Karpas-422 (cell line): Measurements from ENCODE around the gene KAZN. TPM values are rescaled to one million over a fixed set of nuclear protein-coding genes. Genes with fewer than 3 reads are reported as not detected.

Experiments
- DNase-seq: peaks from one replicate; pipeline ENCODE4 v3.0.0-alpha.2; 2015
- H2AFZ ChIP-seq: fragments of 200-600 bp; sonication (generic); 2 replicates; pipeline ENCODE4 v1.6.1; 2014; ENCODE audit warnings: antibody characterized with exemption, low read length, mixed read lengths
- H3K27ac ChIP-seq: fragments of 200-600 bp; sonication (generic); 2 replicates; pipeline ENCODE4 v1.5.1; 2014; ENCODE audit warnings: mild to moderate bottlenecking, low read length, moderate library complexity
- H3K27me3 ChIP-seq: fragments of 200-600 bp; sonication (generic); 2 replicates; pipeline ENCODE4 v1.6.1; 2014; ENCODE audit warnings: low read length, mixed read lengths
- H3K36me3 ChIP-seq: fragments of 200-600 bp; sonication (generic); 2 replicates; pipeline ENCODE4 v1.6.1; 2014; ENCODE audit warnings: low read length, mixed read lengths; ENCODE audit not compliant: insufficient read depth
- H3K4me1 ChIP-seq: fragments of 200-600 bp; sonication (generic); 2 replicates; pipeline ENCODE4 v1.6.1; 2014; ENCODE audit warnings: mild to moderate bottlenecking, low read length, mixed read lengths
- H3K4me2 ChIP-seq: fragments of 200-600 bp; sonication (generic); 2 replicates; pipeline ENCODE4 v1.6.1; 2014; ENCODE audit warnings: low read length, low read depth, mild to moderate bottlenecking; ENCODE audit not compliant: poor library complexity, severe bottlenecking
- H3K4me3 ChIP-seq: fragments of 200-600 bp; sonication (generic); 2 replicates; pipeline ENCODE4 v1.5.1; 2014; ENCODE audit warnings: mild to moderate bottlenecking, antibody characterized with exemption, low read length, mixed read lengths
- H3K79me2 ChIP-seq: fragments of 200-600 bp; sonication (generic); 2 replicates; pipeline ENCODE4 v1.6.1; 2014; ENCODE audit warnings: mild to moderate bottlenecking, low read length, mixed read lengths
- H3K9ac ChIP-seq: fragments of 200-600 bp; sonication (generic); 2 replicates; pipeline ENCODE4 v1.6.0; 2014; ENCODE audit warnings: low read length
- H3K9me2 ChIP-seq: fragments of 200-600 bp; sonication (generic), shearing (Covaris generic); replicated peaks from 2 replicates; pipeline ENCODE4 v1.6.0; 2014; ENCODE audit warnings: mild to moderate bottlenecking, low read length, moderate library complexity; ENCODE audit not compliant: insufficient read depth
- H3K9me3 ChIP-seq: fragments of 300-700, 200-600 bp; sonication (generic); 2 replicates; pipeline ENCODE4 v1.6.1; 2014; ENCODE audit warnings: low read length, mixed read lengths
- H4K20me1 ChIP-seq: fragments of 200-600 bp; sonication (generic); 2 replicates; pipeline ENCODE4 v1.6.1; 2014; ENCODE audit warnings: mild to moderate bottlenecking, antibody characterized with exemption, low read length, low read depth; ENCODE audit not compliant: insufficient read depth
- total RNA-seq: library from RNA; depleted of rRNA; stranded (reverse); fragments of >200 nt; shearing (Covaris generic); gene quantifications from 2 replicates; pipeline ENCODE4 v1.2.3, GENCODE V29; 2014; ENCODE audit warnings: low replicate concordance

KAZN gene
- total RNA-seq, 1 experiment from 2014 or later, result not detected

GRCh38 chr1:14822493-14822892 is 224.0 kb downstream of the KAZN start:
- Histone ChIP-seq H3K36me3 (no peaks in the 10 kb centered on the region), H4K20me1 (no peaks in the 10 kb centered on the region), H3K9ac (no peak overlapping the region), H2AFZ (no peak overlapping the region), H3K4me1 (no peaks in the 10 kb centered on the region), H3K27me3 (no peaks in the 10 kb centered on the region), H3K4me3 (no peak overlapping the region), H3K9me3 (no peaks in the 10 kb centered on the region), H3K79me2 (no peaks in the 10 kb centered on the region), H3K27ac (no peak overlapping the region), H3K9me2 (no peaks in the 10 kb centered on the region), H3K4me2 (no peak overlapping the region)
- no peak for DNase-seq

- H3K4me3 ChIP-seq, result no peak overlapping the region
- no peak overlapping the region for H3K4me2 ChIP-seq
- no peak overlapping the region for H2AFZ ChIP-seq
These were observed 224.5 kb downstream of the KAZN start for GRCh38 chr1:14822996-14823395.

DNA sequence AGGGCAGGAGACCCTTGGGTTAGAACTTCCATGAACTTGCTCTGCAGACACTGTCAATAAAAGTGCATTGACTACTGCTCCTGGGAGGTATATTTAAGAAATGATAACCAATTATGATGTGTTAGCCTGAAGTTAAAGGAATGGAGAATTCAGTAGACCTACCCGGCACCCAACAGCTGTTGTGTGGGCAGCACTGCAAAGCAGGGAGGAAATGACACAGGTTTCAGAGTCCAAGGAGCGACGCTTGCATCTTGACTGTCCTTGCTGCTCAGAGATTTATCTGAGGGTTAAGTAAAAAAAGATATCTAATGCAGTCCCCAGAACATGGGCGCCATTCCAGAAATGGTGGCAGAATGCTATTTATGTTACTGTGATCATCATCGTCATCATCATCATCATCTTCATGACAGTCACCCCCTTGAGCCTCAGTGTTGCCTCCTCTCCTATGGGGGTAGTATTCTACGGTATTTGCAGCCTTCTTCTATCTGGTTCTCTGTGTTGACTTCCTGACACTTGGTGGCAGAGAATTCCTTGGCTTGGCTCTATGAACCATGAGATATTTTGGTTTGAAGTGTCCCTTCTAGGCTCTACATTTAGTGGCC is 225.9 kb downstream of the KAZN start:
- no peak overlapping the region for H3K4me2 ChIP-seq
- no peaks in the 10 kb centered on the region for H3K36me3 ChIP-seq
- no peaks in the 10 kb centered on the region for H3K9me3 ChIP-seq
- no peak overlapping the region for H2AFZ ChIP-seq
- H3K4me3 ChIP-seq, result no peak overlapping the region
- H3K9me2 ChIP-seq, result no peaks in the 10 kb centered on the region
- no peaks in the 10 kb centered on the region for H4K20me1 ChIP-seq
- no peak overlapping the region for H3K9ac ChIP-seq
- H3K4me1 ChIP-seq, result no peaks in the 10 kb centered on the region
- DNase-seq, result no peak
- H3K79me2 ChIP-seq, result no peaks in the 10 kb centered on the region
- no peak overlapping the region for H3K27ac ChIP-seq
- H3K27me3 ChIP-seq, result no peaks in the 10 kb centered on the region

More at GRCh38 chr1:14822996-14823395, 224.5 kb downstream of the KAZN start:
- no peak overlapping the region for H3K9ac ChIP-seq
- no peak for DNase-seq
- no peaks in the 10 kb centered on the region for H3K79me2 ChIP-seq
- no peaks in the 10 kb centered on the region for H3K4me1 ChIP-seq
- H3K27ac ChIP-seq, result no peak overlapping the region
- no peaks in the 10 kb centered on the region for H3K36me3 ChIP-seq
- H3K9me2 ChIP-seq, result no peaks in the 10 kb centered on the region
- no peaks in the 10 kb centered on the region for H4K20me1 ChIP-seq
- H3K9me3 ChIP-seq, result no peaks in the 10 kb centered on the region
- no peaks in the 10 kb centered on the region for H3K27me3 ChIP-seq

- no peaks in the 10 kb centered on the region for H3K27me3 ChIP-seq
- H3K9me2 ChIP-seq, result no peaks in the 10 kb centered on the region
- H3K9me3 ChIP-seq, result no peaks in the 10 kb centered on the region
- H3K4me3 ChIP-seq, result no peak overlapping the region
- no peaks in the 10 kb centered on the region for H3K4me1 ChIP-seq
- H3K9ac ChIP-seq, result no peak overlapping the region
- no peaks in the 10 kb centered on the region for H3K79me2 ChIP-seq
- no peaks in the 10 kb centered on the region for H4K20me1 ChIP-seq
- H3K27ac ChIP-seq, result no peak overlapping the region
- no peak overlapping the region for H2AFZ ChIP-seq
- no peak overlapping the region for H3K4me2 ChIP-seq
- DNase-seq, result no peak
- no peaks in the 10 kb centered on the region for H3K36me3 ChIP-seq
These were observed 226.9 kb downstream of the KAZN start for GRCh38 chr1:14825396-14825795.

DNA sequence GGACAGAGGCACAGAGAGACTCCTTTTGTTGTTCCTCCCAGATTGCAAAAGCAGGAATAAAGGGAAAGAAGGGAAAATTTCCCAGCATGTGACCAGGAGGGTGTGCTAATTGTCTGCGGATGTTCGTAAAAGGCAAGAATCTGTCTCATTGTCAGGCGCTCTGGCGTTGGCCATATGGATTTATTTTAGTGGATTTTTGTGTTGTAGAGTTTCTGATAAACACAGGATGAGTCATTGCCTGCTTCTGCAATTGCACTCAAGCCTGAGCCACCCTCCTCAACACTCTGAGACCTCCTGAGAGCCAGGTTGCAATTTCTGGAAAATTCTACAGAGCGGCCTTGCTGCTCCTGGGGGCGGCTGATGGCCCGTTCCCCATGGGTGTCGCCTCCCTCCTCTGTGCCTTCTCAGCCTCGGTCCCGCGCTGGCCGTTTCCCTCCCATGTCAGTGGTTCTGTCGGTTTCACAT is 227.7 kb downstream of the KAZN start:
- no peak for DNase-seq
- Histone ChIP-seq H3K4me3 (no peak overlapping the region), H3K36me3 (no peaks in the 10 kb centered on the region), H2AFZ (no peak overlapping the region), H3K9me2 (no peaks in the 10 kb centered on the region), H3K9me3 (no peaks in the 10 kb centered on the region), H3K9ac (no peak overlapping the region), H3K79me2 (no peaks in the 10 kb centered on the region), H3K4me1 (no peaks in the 10 kb centered on the region), H4K20me1 (no peaks in the 10 kb centered on the region), H3K4me2 (no peak overlapping the region), H3K27me3 (no peaks in the 10 kb centered on the region), H3K27ac (no peak overlapping the region)

DNA sequence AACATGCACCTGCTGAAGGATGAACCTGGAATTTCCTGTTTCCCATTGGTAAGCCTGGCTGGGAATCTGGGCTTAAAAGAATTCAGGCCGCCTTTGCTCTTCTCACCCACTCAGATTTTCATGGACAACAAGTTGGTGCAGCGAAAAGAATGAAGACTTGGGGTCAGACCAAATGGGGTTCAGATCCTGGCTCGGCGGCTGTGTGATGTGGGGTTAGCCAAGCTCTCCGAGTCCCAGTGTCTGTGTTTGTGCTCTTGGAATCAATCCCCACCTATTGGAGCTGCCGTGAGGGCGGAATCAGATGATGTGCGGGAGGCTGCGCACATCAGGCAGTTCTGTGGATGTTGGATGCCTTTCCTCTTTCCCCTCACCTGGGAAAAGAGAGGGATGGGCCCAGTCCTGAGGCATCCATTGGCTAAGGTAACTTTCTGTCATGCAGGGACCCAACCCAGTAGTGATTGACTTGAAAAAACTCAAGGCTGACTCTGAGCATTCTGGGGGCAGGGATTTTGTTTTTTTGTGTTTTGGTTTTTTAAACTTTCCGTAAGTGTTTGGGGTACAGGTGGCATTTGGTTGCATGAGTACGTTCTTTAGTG is 228.3 kb downstream of the KAZN start:
- H3K27me3 ChIP-seq, result no peaks in the 10 kb centered on the region
- no peak overlapping the region for H3K27ac ChIP-seq
- no peak overlapping the region for H2AFZ ChIP-seq
- no peaks in the 10 kb centered on the region for H3K79me2 ChIP-seq
- no peaks in the 10 kb centered on the region for H3K4me1 ChIP-seq
- no peak overlapping the region for H3K4me2 ChIP-seq
- no peak overlapping the region for H3K4me3 ChIP-seq
- H4K20me1 ChIP-seq, result no peaks in the 10 kb centered on the region
- H3K9ac ChIP-seq, result no peak overlapping the region
- no peaks in the 10 kb centered on the region for H3K9me2 ChIP-seq
- H3K36me3 ChIP-seq, result no peaks in the 10 kb centered on the region
- DNase-seq, result no peak
- H3K9me3 ChIP-seq, result no peaks in the 10 kb centered on the region

- Histone ChIP-seq H2AFZ (no peak overlapping the region), H3K27ac (no peak overlapping the region), H3K9me3 (no peaks in the 10 kb centered on the region), H3K4me1 (no peaks in the 10 kb centered on the region), H4K20me1 (no peaks in the 10 kb centered on the region), H3K27me3 (no peaks in the 10 kb centered on the region), H3K9ac (no peak overlapping the region), H3K79me2 (no peaks in the 10 kb centered on the region), H3K9me2 (no peaks in the 10 kb centered on the region), H3K36me3 (no peaks in the 10 kb centered on the region), H3K4me2 (no peak overlapping the region), H3K4me3 (no peak overlapping the region)
- DNase-seq, result no peak
These were observed 229.4 kb downstream of the KAZN start for GRCh38 chr1:14827870-14828269.

- Histone ChIP-seq H4K20me1 (no peaks in the 10 kb centered on the region), H2AFZ (no peak overlapping the region), H3K27ac (no peak overlapping the region), H3K27me3 (no peaks in the 10 kb centered on the region), H3K4me1 (no peaks in the 10 kb centered on the region), H3K9me2 (no peaks in the 10 kb centered on the region), H3K4me2 (no peak overlapping the region), H3K9me3 (no peaks in the 10 kb centered on the region), H3K4me3 (no peak overlapping the region), H3K36me3 (no peaks in the 10 kb centered on the region), H3K9ac (no peak overlapping the region), H3K79me2 (no peaks in the 10 kb centered on the region)
- DNase-seq, result no peak
These were observed 230.2 kb downstream of the KAZN start for GRCh38 chr1:14828665-14829064.
